Pancreas (tissue), 10 donors: ENCODE measurements around the gene WBP2NL. TPM values are rescaled to one million over a fixed set of nuclear protein-coding genes. Genes with fewer than 3 reads are reported as not detected.
"Not testable (repeated sequence)": the region's sequence is repeated elsewhere in the genome, so short reads cannot be mapped to it uniquely, and the experiment has no call there.

ENCODE experiments used
- ATAC-seq, 4 donors: fragments of 200-7000 bp; cut with Tn5 transposase; one replicate each; pipeline versions ENCODE4 v1.8.0 to v1.9.1; 2020; ENCODE audit warnings: mild to moderate bottlenecking in 4 of 4, moderate library complexity in 4 of 4
- DNase-seq, 6 donors: peaks; one replicate each; pipeline ENCODE4 v3.0.0-alpha.2; 2020
- FAIRE-seq: peaks from 2 replicates; lab custom pipeline; 2012; peaks lifted over from hg19 to GRCh38; lab: Jason Lieb, UNC
- H3K27ac ChIP-seq, 4 donors: fragments of 200-600 bp; sonication (generic); 1 replicate in 3 of 4; 2 replicates in 1 of 4; pipeline versions ENCODE4 v1.5.0 to v1.8.0; 2020
- H3K27me3 ChIP-seq, 4 donors: fragments of 200-600 bp; one replicate each; pipeline ENCODE4 v1.8.0; 2021
- H3K36me3 ChIP-seq, 3 donors: fragments of 200-600 bp; sonication (generic) in 1 of 3; one replicate each; pipeline versions ENCODE4 v1.5.0 to v1.8.0; 2020 to 2021
- H3K4me1 ChIP-seq, 3 donors: fragments of 200-600 bp; one replicate each; pipeline ENCODE4 v1.8.0; 2021
- H3K4me3 ChIP-seq, 4 donors: fragments of 200-600 bp; sonication (generic) in 2 of 4; one replicate each; pipeline versions ENCODE4 v1.5.0 to v1.8.0; 2020 to 2021
- H3K9me3 ChIP-seq, 4 donors: fragments of 200-600 bp; one replicate each; pipeline ENCODE4 v1.8.0; 2021
- CTCF ChIP-seq, 4 donors: fragments of 200-600 bp; sonication (generic) in 3 of 4; IDR thresholded peaks; one replicate each; pipeline versions ENCODE4 v1.5.0 to v1.8.0; 2021; ENCODE audit warnings: antibody characterized with exemption in 4 of 4
- WGBS, 2 donors: extraction: QIAGEN DNeasy Blood & Tissue Kit; methylation state at CpG; one replicate each; pipeline ENCODE4 v1.1.7; 2013; 5-methylcytosine and 5-hydroxymethylcytosine counted together
- intact Hi-C, 3 donors: fragments of 100-400 bp; cut with DNase I; formaldehyde crosslinking; loops; one replicate each; pipeline versions ENCODE4 v1.11.1 to v1.14.2; 2022
- polyA plus RNA-seq, 2 donors: library from polyadenylated mRNA; stranded (reverse); fragments of 200-250 nt; gene quantifications; one replicate each; pipeline ENCODE4 v1.2.3, GENCODE V29; 2013
- total RNA-seq, 6 donors: library from RNA; stranded (reverse); fragmentation: NEBNext Ultra II Directional in 4 of 6; extraction: Animal tissue kit (Norgen Biotek cat#: 25700) in 4 of 6; gene quantifications; one replicate each; pipeline versions ENCODE4 v1.2.1 to v1.2.4, GENCODE V29; 2021 to 2023
- donor health status: healthy with polysubstance abuse.
- donor health status: DM: no; HTN: no; CAD: no; lungs with moderate emphysema.
- donor health status: DM: no; HTN: no; CAD: no.
- donor health status: control.
- donor health status: control.
- donor health status: Bipolar disorder and iron deficiency.
- donor health status: DM: yes; HTN: yes; CAD: no.
- donor health status: DM: no; HTN: no; CAD: no.
- donor health status: DM: no; HTN: no; CAD: no.
- donor health status: DM: yes; HTN: yes; CAD: no.

Gene WBP2NL
- total and polyA plus RNA-seq, 8 donors = 1.3 to 2.8 (median 1.7) TPM

DNA sequence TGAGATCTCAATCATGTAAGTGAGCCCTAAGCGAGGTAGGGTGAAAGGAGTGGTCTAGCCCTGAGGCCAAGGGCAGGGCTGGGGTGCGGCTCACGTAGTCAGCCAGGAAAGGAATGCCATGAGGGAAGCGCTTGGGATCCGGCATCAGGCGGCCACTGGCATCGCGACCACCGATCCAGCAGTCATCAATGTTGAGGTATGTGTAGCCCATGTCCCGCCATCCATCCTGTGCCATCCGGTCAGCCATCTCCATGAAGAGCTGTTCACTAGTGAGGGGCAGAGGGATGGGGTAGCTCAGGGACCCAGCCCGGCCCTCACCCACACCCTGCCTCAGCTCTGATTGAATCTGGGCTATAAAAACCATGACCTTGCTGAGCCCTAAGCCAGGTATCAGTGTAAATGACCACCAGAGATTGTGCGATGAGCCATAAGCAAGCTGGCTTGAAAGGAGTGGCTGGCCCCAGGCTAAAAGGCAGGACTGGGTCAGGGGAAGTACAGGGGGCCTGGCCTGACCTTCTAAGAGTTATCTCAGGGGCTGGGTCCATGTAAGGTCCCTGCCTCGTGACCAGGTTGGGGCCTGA is 69.2 kb downstream of the WBP2NL start:
- Histone ChIP-seq H3K4me3 (no peak overlapping the region), H3K27me3 (no peaks in the 10 kb centered on the region), H3K4me1 (peaks cover 0 to 10% (median 10%) of the 10 kb centered on the region in 3 donors), H3K9me3 (no peaks in the 10 kb centered on the region), H3K36me3 (no peaks in the 10 kb centered on the region), H3K27ac (no peak overlapping the region)
- FAIRE-seq (no peak), ATAC-seq (no peak), DNase-seq (peak in 2 of 6 donors; percentile 5 to 45)
- intact Hi-C loops = no loop called here
- TF ChIP-seq CTCF (IDR thresholded peaks at IDR 0.05) = no peak
- 90 to 95% methylated on average over 14 of the region's 14 CpGs for WGBS, 2 donors

GRCh38 chr22:42068291-42068690 is 69.7 kb downstream of the WBP2NL start:
- intact Hi-C loops = no loop called here
- no peak for TF ChIP-seq CTCF (IDR thresholded peaks at IDR 0.05)
- FAIRE-seq = no peak
- H3K36me3 ChIP-seq = no peaks in the 10 kb centered on the region
- peak in 1 of 6 donors; percentile 8 for DNase-seq
- no peak for ATAC-seq
- H3K27ac ChIP-seq = no peak overlapping the region
- H3K9me3 ChIP-seq = no peaks in the 10 kb centered on the region
- H3K4me1 ChIP-seq = peaks cover 0 to 10% (median 10%) of the 10 kb centered on the region in 3 donors
- WGBS, 2 donors = 93 to 94% methylated on average over 4 of the region's 4 CpGs
- H3K27me3 ChIP-seq = no peaks in the 10 kb centered on the region
- no peak overlapping the region for H3K4me3 ChIP-seq

DNA sequence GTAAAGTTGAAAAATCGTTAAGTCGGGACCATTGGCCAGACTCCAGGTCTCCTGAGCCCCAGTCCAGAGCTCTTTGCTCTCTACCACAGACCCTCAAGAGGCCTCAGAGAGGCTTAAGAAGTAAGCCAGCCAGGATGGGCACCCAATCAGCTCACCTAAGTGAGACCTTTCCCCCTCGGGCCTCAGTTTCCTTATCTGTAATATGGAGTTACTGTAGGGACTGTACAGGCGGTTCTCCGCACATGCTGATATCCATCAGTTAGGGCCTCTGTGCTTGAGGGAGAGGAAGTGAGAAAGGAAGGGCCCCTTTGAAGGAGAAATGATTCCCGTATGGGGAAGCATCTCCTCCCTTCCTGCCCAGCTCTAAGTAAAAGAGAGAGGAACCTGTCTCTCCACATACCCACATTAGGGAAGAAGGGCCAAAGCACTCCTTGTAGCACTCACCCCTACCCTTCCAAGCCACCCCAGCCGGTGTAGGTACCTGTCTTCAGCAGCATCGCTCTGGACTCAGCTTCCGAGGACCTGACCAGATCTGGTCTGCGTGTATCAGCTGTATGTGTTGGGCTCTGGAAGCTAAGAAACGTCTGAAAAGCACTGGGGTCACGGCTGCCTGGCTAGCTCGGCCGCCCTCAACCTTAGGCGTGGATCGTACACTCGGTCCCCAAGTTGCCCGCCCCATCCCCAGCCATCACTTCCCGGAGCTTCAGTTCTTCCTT is 71.4 kb downstream of the WBP2NL start:
- intact Hi-C loops = no loop called here
- Histone ChIP-seq H3K36me3 (no peaks in the 10 kb centered on the region), H3K4me3 (peak overlapping the region; percentile 55 to 75 (median 68)), H3K27ac (peak overlapping the region; percentile 60 to 92 (median 88)), H3K27me3 (no peaks in the 10 kb centered on the region), H3K4me1 (peaks cover 0 to 16% (median 10%) of the 10 kb centered on the region in 3 donors), H3K9me3 (no peaks in the 10 kb centered on the region)
- no peak for DNase-seq
- TF ChIP-seq CTCF (IDR thresholded peaks at IDR 0.05) = no peak
- peak in 3 of 4 donors; percentile 6 to 7 (median 6) for ATAC-seq
- 24 to 26% methylated on average over 19 of the region's 19 CpGs for WGBS, 2 donors
- FAIRE-seq = no peak

GRCh38 chr22:42070517-42071422 is 72.2 kb downstream of the WBP2NL start, which contains the start of gene NAGA:
NAGA (minus strand) TSS chr22:42070812; CDS start chr22:42070297, 515 bp downstream.
- H3K9me3 ChIP-seq = no peaks in the 10 kb centered on the region
- WGBS, 2 donors = 0 to 1% methylated on average over 55 to 56 of the region's 56 CpGs

DNA sequence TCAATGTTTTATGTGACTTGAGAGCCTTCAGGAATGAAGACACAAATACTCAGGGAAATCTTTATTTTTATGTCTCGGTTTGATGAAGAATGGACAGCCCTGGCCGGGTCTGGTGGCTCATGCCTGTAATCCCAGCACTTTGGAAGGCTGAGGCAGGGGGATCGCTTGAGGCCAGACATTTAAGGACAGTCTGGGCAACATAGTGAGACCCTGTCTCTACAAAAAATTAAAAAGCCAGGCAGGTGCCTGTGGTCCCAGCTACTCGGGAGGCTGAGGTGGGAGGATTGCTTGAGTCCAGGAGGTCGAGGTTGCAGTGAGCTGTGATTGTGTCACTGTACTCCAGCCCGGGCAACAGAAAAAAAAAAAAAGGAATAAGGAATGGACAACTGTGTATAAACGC is 72.9 kb downstream of the WBP2NL start:
- Histone ChIP-seq H3K4me1 (peaks cover 0 to 16% (median 10%) of the 10 kb centered on the region in 3 donors), H3K27ac (peak overlapping the region; percentile 60 to 92 (median 88)), H3K4me3 (peak overlapping the region in 2 of 4 donors; percentile 63 to 75)
- ATAC-seq, intact Hi-C loops, H3K9me3 ChIP-seq, H3K36me3 ChIP-seq, FAIRE-seq, H3K27me3 ChIP-seq: not testable (repeated sequence)
- DNase-seq = peak in 1 of 6 donors; percentile 9
- 67 to 77% methylated on average over 7 of the region's 7 CpGs for WGBS, 2 donors

More at GRCh38 chr22:42070517-42071422, 72.2 kb downstream of the WBP2NL start, which contains the start of gene NAGA:
- intact Hi-C loops = no loop called here
- DNase-seq (peak; percentile 93 to 99 (median 95)), FAIRE-seq (peak; percentile 92), ATAC-seq (peak; percentile 93 to 96 (median 94))
- H3K27me3 ChIP-seq = no peaks in the 10 kb centered on the region
- peaks cover 0 to 16% (median 10%) of the 10 kb centered on the region in 3 donors for H3K4me1 ChIP-seq
- no peak for TF ChIP-seq CTCF (IDR thresholded peaks at IDR 0.05)
- H3K36me3 ChIP-seq = no peaks in the 10 kb centered on the region
- peak within 1 kb of the TSS; percentile 55 to 75 (median 68) for H3K4me3 ChIP-seq
- H3K27ac ChIP-seq = peak within 1 kb of the TSS; percentile 60 to 92 (median 88)
